Adrenal gland (tissue), 5 donors: ENCODE measurements around the gene GSK3B.

Experiments
- POLR2A ChIP-seq, 2 donors: fragments of 450-650 bp; IDR thresholded peaks; one replicate each; pipeline ENCODE4 v1.6.1; 2017; ENCODE audit warnings: antibody characterized with exemption in 2 of 2, mild to moderate bottlenecking in 2 of 2, moderate library complexity in 1 of 2
- TF ChIP-seq, protein P1 (sequence below), 6 experiments: fragments of 450-650 bp in 4 of 6; fragments of 200-600 bp in 2 of 6; sonication (generic) in 1 of 6; IDR thresholded peaks; 1 replicate in 5 of 6; 2 replicates in 1 of 6; pipeline versions ENCODE4 v1.5.1 to v1.8.0; 2016 to 2021; ENCODE audit warnings: antibody characterized with exemption in 6 of 6, mild to moderate bottlenecking in 2 of 6, moderate library complexity in 1 of 6
- donor health status: DM: no; HTN: no; CAD: no.

DNA sequence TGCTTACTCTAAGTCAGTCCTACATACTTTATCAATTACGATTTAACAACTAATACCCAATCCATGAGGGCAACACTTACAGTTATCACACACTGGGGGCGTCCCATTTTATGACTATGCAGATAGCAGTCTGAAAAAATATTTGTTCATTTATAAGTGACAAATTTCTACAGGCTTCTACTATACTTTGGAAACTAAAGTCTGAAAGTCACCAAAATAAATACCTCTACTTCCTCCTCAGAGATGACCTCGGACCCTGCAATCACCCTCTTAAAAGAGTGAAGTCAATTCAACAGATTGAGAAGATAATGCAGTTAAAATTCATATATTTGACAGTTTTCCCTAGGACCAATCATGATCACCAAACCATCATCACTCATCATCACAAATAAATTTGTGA is 76.6 kb downstream of the GSK3B start:
- TF ChIP-seq, protein P1, sequence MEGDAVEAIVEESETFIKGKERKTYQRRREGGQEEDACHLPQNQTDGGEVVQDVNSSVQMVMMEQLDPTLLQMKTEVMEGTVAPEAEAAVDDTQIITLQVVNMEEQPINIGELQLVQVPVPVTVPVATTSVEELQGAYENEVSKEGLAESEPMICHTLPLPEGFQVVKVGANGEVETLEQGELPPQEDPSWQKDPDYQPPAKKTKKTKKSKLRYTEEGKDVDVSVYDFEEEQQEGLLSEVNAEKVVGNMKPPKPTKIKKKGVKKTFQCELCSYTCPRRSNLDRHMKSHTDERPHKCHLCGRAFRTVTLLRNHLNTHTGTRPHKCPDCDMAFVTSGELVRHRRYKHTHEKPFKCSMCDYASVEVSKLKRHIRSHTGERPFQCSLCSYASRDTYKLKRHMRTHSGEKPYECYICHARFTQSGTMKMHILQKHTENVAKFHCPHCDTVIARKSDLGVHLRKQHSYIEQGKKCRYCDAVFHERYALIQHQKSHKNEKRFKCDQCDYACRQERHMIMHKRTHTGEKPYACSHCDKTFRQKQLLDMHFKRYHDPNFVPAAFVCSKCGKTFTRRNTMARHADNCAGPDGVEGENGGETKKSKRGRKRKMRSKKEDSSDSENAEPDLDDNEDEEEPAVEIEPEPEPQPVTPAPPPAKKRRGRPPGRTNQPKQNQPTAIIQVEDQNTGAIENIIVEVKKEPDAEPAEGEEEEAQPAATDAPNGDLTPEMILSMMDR (IDR thresholded peaks at IDR 0.05) = no peak
- TF ChIP-seq POLR2A (IDR thresholded peaks at IDR 0.05) = no peak
